ENCODE data around the gene MSANTD3. TPM values are rescaled to one million over a fixed set of nuclear protein-coding genes. Genes with fewer than 3 reads are reported as not detected.

The MSANTD3 gene
- total and polyA plus RNA-seq, 2 of the 13 experiments (the other 11 are each of a cell fraction or from before 2014, with no cell fraction given) = 10.1 to 19.2 TPM

- no peak for TF ChIP-seq ZNF710 (CRISPR knock-in tag; IDR thresholded peaks at IDR 0.05; ENCODE audit: borderline replicate concordance)
- TF ChIP-seq ZNF253 (CRISPR knock-in tag; IDR thresholded peaks at IDR 0.05; ENCODE audit: borderline replicate concordance) = no peak
- no peak for TF ChIP-seq STAT5B (CRISPR knock-in tag; IDR thresholded peaks at IDR 0.05)
- TF ChIP-seq PITX1 (CRISPR knock-in tag; IDR thresholded peaks at IDR 0.05) = no peak
- no peak for TF ChIP-seq SP4 (CRISPR knock-in tag; IDR thresholded peaks at IDR 0.05)
- TF ChIP-seq SIX4 (CRISPR knock-in tag; IDR thresholded peaks at IDR 0.05) = no peak
- no peak for TF ChIP-seq GLMP (CRISPR knock-in tag; IDR thresholded peaks at IDR 0.05; ENCODE audit: borderline replicate concordance)
- no peak for TF ChIP-seq DPF2 (CRISPR knock-in tag; IDR thresholded peaks at IDR 0.05; ENCODE audit: borderline replicate concordance, low read depth)
- TF ChIP-seq FOSL2 (CRISPR knock-in tag; IDR thresholded peaks at IDR 0.05) = peak; percentile 94
- TF ChIP-seq ZNF607 (CRISPR knock-in tag; IDR thresholded peaks at IDR 0.05; ENCODE audit: borderline replicate concordance) = no peak
- no peak for TF ChIP-seq CEBPG (CRISPR knock-in tag; IDR thresholded peaks at IDR 0.05)
- no peak for TF ChIP-seq CBX5 (CRISPR knock-in tag; IDR thresholded peaks at IDR 0.05; ENCODE audit: borderline replicate concordance)
- no peak for TF ChIP-seq RNF2 (conservative IDR thresholded peaks at IDR 0.05; ENCODE audit: low read depth)
- no peak for TF ChIP-seq BHLHE40 (IDR thresholded peaks at IDR 0.05; ENCODE audit: low read length)
- no peak for TF ChIP-seq ZNF24 (IDR thresholded peaks at IDR 0.05)
- TF ChIP-seq KDM6A (CRISPR knock-in tag; IDR thresholded peaks at IDR 0.05; ENCODE audit: low read depth) = no peak
- no peak for TF ChIP-seq ZNF572 (CRISPR knock-in tag; IDR thresholded peaks at IDR 0.05)
- TF ChIP-seq ZSCAN12 (CRISPR knock-in tag; IDR thresholded peaks at IDR 0.05) = no peak
- peak; percentile 27; the same call in 1 of the 2 replicates for TF ChIP-seq TBX2 (CRISPR knock-in tag; IDR thresholded peaks at IDR 0.05; ENCODE audit: borderline replicate concordance)
- no peak for TF ChIP-seq JUN (CRISPR knock-in tag; IDR thresholded peaks at IDR 0.05)
- no peak; the same call in 1 of the 2 replicates for TF ChIP-seq FOXO1 (CRISPR knock-in tag; IDR thresholded peaks at IDR 0.05)
- TF ChIP-seq RBM39 (IDR thresholded peaks at IDR 0.05; ENCODE audit: low read depth, low read length, poor library complexity, severe bottlenecking) = no peak
- TF ChIP-seq TAF15 (IDR thresholded peaks at IDR 0.05; ENCODE audit: low read depth, low read length, poor library complexity, severe bottlenecking) = no peak
- no peak for TF ChIP-seq CBX1 (IDR thresholded peaks at IDR 0.05; ENCODE audit: low read depth)
- TF ChIP-seq YEATS4 (CRISPR knock-in tag; IDR thresholded peaks at IDR 0.05; ENCODE audit: borderline replicate concordance) = peak; percentile 68; the same call in 1 of the 2 replicates
- TF ChIP-seq NFATC3 (CRISPR knock-in tag; IDR thresholded peaks at IDR 0.05) = no peak
Measured at GRCh38 chr9:100426530-100427365, at the start of gene MSANTD3 (continued).
